Measurements from ENCODE around the gene CENPX. TPM values are rescaled to one million over a fixed set of nuclear protein-coding genes. Genes with fewer than 3 reads are reported as not detected.

The CENPX gene
- total and polyA plus RNA-seq, 2 of the 13 experiments (the other 11 are each of a cell fraction or from before 2014, with no cell fraction given), result 92.7 to 170 TPM

- TF ChIP-seq, protein P1, sequence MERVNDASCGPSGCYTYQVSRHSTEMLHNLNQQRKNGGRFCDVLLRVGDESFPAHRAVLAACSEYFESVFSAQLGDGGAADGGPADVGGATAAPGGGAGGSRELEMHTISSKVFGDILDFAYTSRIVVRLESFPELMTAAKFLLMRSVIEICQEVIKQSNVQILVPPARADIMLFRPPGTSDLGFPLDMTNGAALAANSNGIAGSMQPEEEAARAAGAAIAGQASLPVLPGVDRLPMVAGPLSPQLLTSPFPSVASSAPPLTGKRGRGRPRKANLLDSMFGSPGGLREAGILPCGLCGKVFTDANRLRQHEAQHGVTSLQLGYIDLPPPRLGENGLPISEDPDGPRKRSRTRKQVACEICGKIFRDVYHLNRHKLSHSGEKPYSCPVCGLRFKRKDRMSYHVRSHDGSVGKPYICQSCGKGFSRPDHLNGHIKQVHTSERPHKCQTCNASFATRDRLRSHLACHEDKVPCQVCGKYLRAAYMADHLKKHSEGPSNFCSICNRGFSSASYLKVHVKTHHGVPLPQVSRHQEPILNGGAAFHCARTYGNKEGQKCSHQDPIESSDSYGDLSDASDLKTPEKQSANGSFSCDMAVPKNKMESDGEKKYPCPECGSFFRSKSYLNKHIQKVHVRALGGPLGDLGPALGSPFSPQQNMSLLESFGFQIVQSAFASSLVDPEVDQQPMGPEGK (CRISPR knock-in tag; IDR thresholded peaks at IDR 0.05), result peak; percentile 19; the same call in 1 of the 2 replicates
- no peak for TF ChIP-seq KLF12 (CRISPR knock-in tag; IDR thresholded peaks at IDR 0.05; ENCODE audit: borderline replicate concordance)
- 0 out of 2 replicates have a peak, but pooled peaks have one; percentile 73 for TF ChIP-seq PAWR (CRISPR knock-in tag; IDR thresholded peaks at IDR 0.05; ENCODE audit: borderline replicate concordance)
- no peak for TF ChIP-seq YY1 (IDR thresholded peaks at IDR 0.05; ENCODE audit: insufficient read depth, insufficient replicate concordance, low read depth, low read length)
- TF ChIP-seq CC2D1A (CRISPR knock-in tag; IDR thresholded peaks at IDR 0.05), result no peak
- peak; percentile 93; the same call in 1 of the 2 replicates for TF ChIP-seq FOXO4 (CRISPR knock-in tag; conservative IDR thresholded peaks at IDR 0.05)
- TF ChIP-seq RNF2 (conservative IDR thresholded peaks at IDR 0.05; ENCODE audit: low read depth), result peak; percentile 44
- TF ChIP-seq NAIF1 (CRISPR knock-in tag; IDR thresholded peaks at IDR 0.05; ENCODE audit: borderline replicate concordance), result no peak
- no peak for TF ChIP-seq POLR2A (IDR thresholded peaks at IDR 0.05; ENCODE audit: insufficient read depth in 1 of 2, low read depth in 2 of 2, low read length in 2 of 2)
- TF ChIP-seq FLYWCH1 (CRISPR knock-in tag; IDR thresholded peaks at IDR 0.05), result 0 out of 2 replicates have a peak, but pooled peaks have one; percentile 68
- no peak for TF ChIP-seq ZSCAN29 (CRISPR knock-in tag; conservative IDR thresholded peaks at IDR 0.05)
- no peak for TF ChIP-seq CHD4 (IDR thresholded peaks at IDR 0.05; ENCODE audit: borderline replicate concordance, low read length)
- TF ChIP-seq ZNF431 (CRISPR knock-in tag; IDR thresholded peaks at IDR 0.05; ENCODE audit: borderline replicate concordance, low read depth), result 0 out of 2 replicates have a peak, but pooled peaks have one; percentile 54
- TF ChIP-seq ZMAT3 (CRISPR knock-in tag; conservative IDR thresholded peaks at IDR 0.05), result peak; percentile 54; the same call in 1 of the 2 replicates
- peak in 1 of 2 experiments; percentile 36; a peak in 1 of 4 replicates for TF ChIP-seq KLF16 (CRISPR knock-in tag; IDR thresholded peaks at IDR 0.05)
- no peak for TF ChIP-seq ZNF503 (CRISPR knock-in tag; IDR thresholded peaks at IDR 0.05)
- TF ChIP-seq ZNF101 (CRISPR knock-in tag; IDR thresholded peaks at IDR 0.05; ENCODE audit: borderline replicate concordance, low read depth), result no peak
- TF ChIP-seq REXO4 (CRISPR knock-in tag; IDR thresholded peaks at IDR 0.05; ENCODE audit: borderline replicate concordance), result no peak
- no peak for TF ChIP-seq ZNF160 (CRISPR knock-in tag; IDR thresholded peaks at IDR 0.05)
- TF ChIP-seq CBX2 (IDR thresholded peaks at IDR 0.05; ENCODE audit: low read depth, low read length), result no peak
- no peak for TF ChIP-seq CBX2 (CRISPR knock-in tag; IDR thresholded peaks at IDR 0.05; ENCODE audit: low read depth)
- 0 out of 2 replicates have a peak, but pooled peaks have one; percentile 24 for TF ChIP-seq ZIK1 (CRISPR knock-in tag; IDR thresholded peaks at IDR 0.05; ENCODE audit: borderline replicate concordance, low read depth)
- no peak for TF ChIP-seq KLF9 (CRISPR knock-in tag; IDR thresholded peaks at IDR 0.05; ENCODE audit: low read depth)
Measured at GRCh38 chr17:81976332-81977210, 46.1 kb downstream of the CENPX start (continued).

Data from HepG2 (cell line).